Endodermal cell (in vitro differentiated cells): ENCODE results near the gene ATOSB. TPM values are rescaled to one million over a fixed set of nuclear protein-coding genes. Genes with fewer than 3 reads are reported as not detected.

ENCODE experiments used
- DNase-seq: peaks from one replicate; pipeline ENCODE4 v3.0.0-alpha.2; 2017
- H3K27ac ChIP-seq: 2 replicates; pipeline ENCODE4 v1.5.1; 2013; ENCODE audit warnings: mild to moderate bottlenecking, low read depth, low read length, moderate library complexity
- H3K27me3 ChIP-seq: 2 replicates; pipeline ENCODE4 v1.6.1; 2013; ENCODE audit warnings: mild to moderate bottlenecking, low read length, moderate library complexity; ENCODE audit not compliant: insufficient read depth, control insufficient read depth, poor library complexity, severe bottlenecking
- H3K36me3 ChIP-seq: 2 replicates; pipeline ENCODE4 v1.7.0; 2013; ENCODE audit warnings: mild to moderate bottlenecking, low read length, moderate library complexity; ENCODE audit not compliant: control insufficient read depth, insufficient read depth
- H3K4me1 ChIP-seq: one replicate; pipeline ENCODE4 v1.7.0; 2013; ENCODE audit warnings: low read length; ENCODE audit not compliant: control insufficient read depth, insufficient read depth
- H3K4me3 ChIP-seq: 2 replicates; pipeline ENCODE4 v1.5.1; 2013; ENCODE audit warnings: mild to moderate bottlenecking, low read length, moderate library complexity
- H3K9ac ChIP-seq: 2 replicates; pipeline ENCODE4 v1.6.1; 2013; ENCODE audit warnings: mild to moderate bottlenecking, low read length, moderate library complexity; ENCODE audit not compliant: poor library complexity, severe bottlenecking; ENCODE audit errors: extremely low read depth
- H3K9me3 ChIP-seq: 2 replicates; pipeline ENCODE4 v1.6.1; 2013; ENCODE audit warnings: mild to moderate bottlenecking, low read length, moderate library complexity; ENCODE audit not compliant: control insufficient read depth
- H3K27ac Mint-ChIP-seq: 2 replicates; pipeline ENCODE4 v1.8.0; 2020; ENCODE audit warnings: mixed read lengths
- H3K27me3 Mint-ChIP-seq: 2 replicates; pipeline ENCODE4 v1.8.0; 2021; ENCODE audit warnings: mild to moderate bottlenecking, mixed read lengths; ENCODE audit not compliant: insufficient read depth
- H3K36me3 Mint-ChIP-seq: 2 replicates; pipeline ENCODE4 v1.8.0; 2020; ENCODE audit warnings: low read depth, mixed read lengths
- H3K4me1 Mint-ChIP-seq: 2 replicates; pipeline ENCODE4 v1.8.0; 2020; ENCODE audit warnings: mixed read lengths
- H3K4me3 Mint-ChIP-seq: 2 replicates; pipeline ENCODE4 v1.8.0; 2020; ENCODE audit warnings: mild to moderate bottlenecking, moderate library complexity, mixed read lengths
- H3K9me3 Mint-ChIP-seq: 2 replicates; pipeline ENCODE4 v1.8.0; 2020; ENCODE audit warnings: mild to moderate bottlenecking, mixed read lengths
- WGBS, 2 experiments: methylation state at CpG; one replicate each; pipeline versions ENCODE4 v1.1.5 to v1.1.7; 2013; ENCODE audit warnings: missing lambda C conversion rate in 2 of 2, mixed read lengths in 1 of 2; ENCODE audit not compliant: insufficient coverage in 1 of 2, insufficient read length in 1 of 2; 5-methylcytosine and 5-hydroxymethylcytosine counted together
- total RNA-seq, 2 donors: library from RNA; stranded (reverse); fragmentation: NEBNext Ultra II Directional in 1 of 2; extraction: Animal tissue kit (Norgen Biotek cat#: 25700) in 1 of 2; gene quantifications; 2 replicates in 1 of 2; 3 replicates in 1 of 2; pipeline ENCODE4 v1.2.1, GENCODE V29; 2021
- TF ChIP-seq, protein P1 (sequence below): fragments of 200-600 bp; sonication (generic); conservative IDR thresholded peaks from 2 replicates; pipeline ENCODE4 v1.5.0; 2021; ENCODE audit warnings: antibody characterized with exemption, mild to moderate bottlenecking

Gene ATOSB
- total RNA-seq, 2 donors from 2014 or later = 21.1 to 22.7 TPM

- Histone ChIP-seq H3K36me3 (peaks cover 99% of the 10 kb centered on the region), H3K27me3 (no peaks in the 10 kb centered on the region), H3K27ac (no peak overlapping the region), H3K9me3 (no peaks in the 10 kb centered on the region), H3K4me1 (no peaks in the 10 kb centered on the region), H3K9ac (no peak overlapping the region), H3K4me3 (no peak overlapping the region)
- 95 to 96% methylated on average over 10 to 11 of the region's 11 CpGs for WGBS, 2 experiments
- Mint-ChIP-seq H3K36me3 (peaks cover 95% of the 10 kb centered on the region), H3K4me3 (no peak overlapping the region), H3K27ac (no peak overlapping the region), H3K4me1 (no peaks in the 10 kb centered on the region), H3K9me3 (no peaks in the 10 kb centered on the region), H3K27me3 (no peaks in the 10 kb centered on the region)
- TF ChIP-seq, protein P1, sequence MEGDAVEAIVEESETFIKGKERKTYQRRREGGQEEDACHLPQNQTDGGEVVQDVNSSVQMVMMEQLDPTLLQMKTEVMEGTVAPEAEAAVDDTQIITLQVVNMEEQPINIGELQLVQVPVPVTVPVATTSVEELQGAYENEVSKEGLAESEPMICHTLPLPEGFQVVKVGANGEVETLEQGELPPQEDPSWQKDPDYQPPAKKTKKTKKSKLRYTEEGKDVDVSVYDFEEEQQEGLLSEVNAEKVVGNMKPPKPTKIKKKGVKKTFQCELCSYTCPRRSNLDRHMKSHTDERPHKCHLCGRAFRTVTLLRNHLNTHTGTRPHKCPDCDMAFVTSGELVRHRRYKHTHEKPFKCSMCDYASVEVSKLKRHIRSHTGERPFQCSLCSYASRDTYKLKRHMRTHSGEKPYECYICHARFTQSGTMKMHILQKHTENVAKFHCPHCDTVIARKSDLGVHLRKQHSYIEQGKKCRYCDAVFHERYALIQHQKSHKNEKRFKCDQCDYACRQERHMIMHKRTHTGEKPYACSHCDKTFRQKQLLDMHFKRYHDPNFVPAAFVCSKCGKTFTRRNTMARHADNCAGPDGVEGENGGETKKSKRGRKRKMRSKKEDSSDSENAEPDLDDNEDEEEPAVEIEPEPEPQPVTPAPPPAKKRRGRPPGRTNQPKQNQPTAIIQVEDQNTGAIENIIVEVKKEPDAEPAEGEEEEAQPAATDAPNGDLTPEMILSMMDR = no peak
- no peak for DNase-seq
These were observed 55.0 kb downstream of the ATOSB start for GRCh38 chr9:35060548-35061207.

DNA sequence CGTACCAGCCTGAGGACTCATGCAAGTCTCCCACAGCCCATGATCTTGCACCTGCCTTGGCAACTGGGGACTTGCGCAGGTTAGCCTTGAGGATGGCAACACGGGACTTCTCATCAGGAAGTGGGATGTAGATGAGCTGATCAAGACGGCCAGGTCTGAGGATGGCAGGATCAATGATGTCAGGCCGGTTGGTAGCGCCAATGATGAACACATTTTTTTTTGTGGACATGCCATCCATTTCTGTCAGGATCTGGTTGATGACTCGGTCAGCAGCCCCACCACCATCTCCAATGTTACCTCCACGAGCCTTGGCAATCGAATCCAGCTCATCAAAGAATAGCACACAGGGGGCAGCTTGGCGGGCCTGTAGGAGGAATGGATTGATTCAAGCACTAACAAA lies 56.2 kb downstream of the ATOSB start:
- H3K9me3 Mint-ChIP-seq = no peaks in the 10 kb centered on the region
- H3K27me3 Mint-ChIP-seq = no peaks in the 10 kb centered on the region
- DNase-seq = no peak
- H3K36me3 Mint-ChIP-seq = peaks cover 95% of the 10 kb centered on the region
- H3K4me1 Mint-ChIP-seq = no peaks in the 10 kb centered on the region
- TF ChIP-seq, protein P1 = no peak
- H3K4me3 Mint-ChIP-seq = no peak overlapping the region
- Histone ChIP-seq H3K27me3 (no peaks in the 10 kb centered on the region), H3K4me1 (no peaks in the 10 kb centered on the region), H3K36me3 (peaks cover 99% of the 10 kb centered on the region), H3K4me3 (no peak overlapping the region), H3K9me3 (no peaks in the 10 kb centered on the region), H3K27ac (no peak overlapping the region), H3K9ac (no peak overlapping the region)
- 96 to 98% methylated on average over 9 to 10 of the region's 10 CpGs for WGBS, 2 experiments
- no peak overlapping the region for H3K27ac Mint-ChIP-seq

GRCh38 chr9:35057271-35057620 lies 58.4 kb downstream of the ATOSB start:
- Histone ChIP-seq H3K4me3 (no peak overlapping the region), H3K27ac (no peak overlapping the region), H3K9me3 (no peaks in the 10 kb centered on the region), H3K27me3 (no peaks in the 10 kb centered on the region), H3K9ac (no peak overlapping the region), H3K4me1 (no peaks in the 10 kb centered on the region), H3K36me3 (peaks cover 98% of the 10 kb centered on the region)
- Mint-ChIP-seq H3K4me3 (no peak overlapping the region), H3K27me3 (no peaks in the 10 kb centered on the region), H3K4me1 (no peaks in the 10 kb centered on the region), H3K36me3 (peaks cover 96% of the 10 kb centered on the region), H3K27ac (no peak overlapping the region), H3K9me3 (no peaks in the 10 kb centered on the region)
- no peak for DNase-seq
- WGBS, 2 experiments = 95 to 96% methylated on average over 4 to 8 of the region's 8 CpGs
- TF ChIP-seq, protein P1 = no peak
